ENCODE data around the gene KATNBL1.

GRCh38 chr15:34128898-34129297 is 81.0 kb downstream of the KATNBL1 start:
- TF ChIP-seq, protein P1, sequence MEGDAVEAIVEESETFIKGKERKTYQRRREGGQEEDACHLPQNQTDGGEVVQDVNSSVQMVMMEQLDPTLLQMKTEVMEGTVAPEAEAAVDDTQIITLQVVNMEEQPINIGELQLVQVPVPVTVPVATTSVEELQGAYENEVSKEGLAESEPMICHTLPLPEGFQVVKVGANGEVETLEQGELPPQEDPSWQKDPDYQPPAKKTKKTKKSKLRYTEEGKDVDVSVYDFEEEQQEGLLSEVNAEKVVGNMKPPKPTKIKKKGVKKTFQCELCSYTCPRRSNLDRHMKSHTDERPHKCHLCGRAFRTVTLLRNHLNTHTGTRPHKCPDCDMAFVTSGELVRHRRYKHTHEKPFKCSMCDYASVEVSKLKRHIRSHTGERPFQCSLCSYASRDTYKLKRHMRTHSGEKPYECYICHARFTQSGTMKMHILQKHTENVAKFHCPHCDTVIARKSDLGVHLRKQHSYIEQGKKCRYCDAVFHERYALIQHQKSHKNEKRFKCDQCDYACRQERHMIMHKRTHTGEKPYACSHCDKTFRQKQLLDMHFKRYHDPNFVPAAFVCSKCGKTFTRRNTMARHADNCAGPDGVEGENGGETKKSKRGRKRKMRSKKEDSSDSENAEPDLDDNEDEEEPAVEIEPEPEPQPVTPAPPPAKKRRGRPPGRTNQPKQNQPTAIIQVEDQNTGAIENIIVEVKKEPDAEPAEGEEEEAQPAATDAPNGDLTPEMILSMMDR (IDR thresholded peaks at IDR 0.05; ENCODE audit: extremely low read depth in 1 of 2, insufficient read depth in 1 of 2, low read depth in 1 of 2, low read length in 2 of 2), result no peak
- TF ChIP-seq JUN (IDR thresholded peaks at IDR 0.05; ENCODE audit: borderline replicate concordance, insufficient read depth, insufficient read length, low read depth), result no peak
- no peak for TF ChIP-seq POLR2A (IDR thresholded peaks at IDR 0.05; ENCODE audit: low read depth, low read length)
- no peak for TF ChIP-seq MYC (IDR thresholded peaks at IDR 0.05; ENCODE audit: low read depth, low read length)
- TF ChIP-seq POLR2AphosphoS5 (IDR thresholded peaks at IDR 0.05; ENCODE audit: insufficient read depth, low read depth, low read length), result no peak
- no peak for TF ChIP-seq EZH2 (IDR thresholded peaks at IDR 0.05; ENCODE audit: borderline replicate concordance, low read depth, low read length, severe bottlenecking)
- TF ChIP-seq MAX (IDR thresholded peaks at IDR 0.05; ENCODE audit: insufficient read depth, insufficient read length), result no peak
- TF ChIP-seq FOS (IDR thresholded peaks at IDR 0.05; ENCODE audit: borderline replicate concordance, insufficient read depth, low read length), result no peak

Data from endothelial cell of umbilical vein (primary cell).